ENCODE measurements around the gene AVL9.

Gene AVL9

GRCh38 chr7:32476816-32477648 lies 18.3 kb upstream of the AVL9 start:
- in situ Hi-C loops (cut with HindIII; ENCODE audit: low sequenced_read_pairs), result no loop called here
- no peak for DNase-seq (ENCODE audit: low read depth, low spot score)
- H3K4me3 ChIP-seq (ENCODE audit: low read depth, low read length), result no peak overlapping the region
- no peak for TF ChIP-seq CTCF (IDR thresholded peaks at IDR 0.05; ENCODE audit: low read depth, low read length)

GRCh38 chr7:32477649-32477980 lies 17.7 kb upstream of the AVL9 start:
- in situ Hi-C loops (cut with HindIII; ENCODE audit: low sequenced_read_pairs), result no loop called here
- no peak overlapping the region for H3K4me3 ChIP-seq (ENCODE audit: low read depth, low read length)
- DNase-seq (ENCODE audit: low read depth, low spot score), result no peak
- no peak for TF ChIP-seq CTCF (IDR thresholded peaks at IDR 0.05; ENCODE audit: low read depth, low read length)

- peak; percentile 64 for DNase-seq (ENCODE audit: low read depth, low spot score)
- in situ Hi-C loops (cut with HindIII; ENCODE audit: low sequenced_read_pairs), result no loop called here
- TF ChIP-seq CTCF (IDR thresholded peaks at IDR 0.05; ENCODE audit: low read depth, low read length), result peak; percentile 92
Measured at GRCh38 chr7:32479574-32480200, 15.6 kb upstream of the AVL9 start.

GRCh38 chr7:32481176-32481575 lies 14.1 kb upstream of the AVL9 start:
- in situ Hi-C loops (cut with HindIII; ENCODE audit: low sequenced_read_pairs), result no loop called here
- H3K4me3 ChIP-seq (ENCODE audit: low read depth, low read length), result no peak overlapping the region

More at GRCh38 chr7:32479574-32480200, 15.6 kb upstream of the AVL9 start:
- no peak overlapping the region for H3K4me3 ChIP-seq (ENCODE audit: low read depth, low read length)

GRCh38 chr7:32481921-32482320 lies 13.4 kb upstream of the AVL9 start:
- H3K4me3 ChIP-seq (ENCODE audit: low read depth, low read length), result no peak overlapping the region
- TF ChIP-seq CTCF (IDR thresholded peaks at IDR 0.05; ENCODE audit: low read depth, low read length), result no peak
- in situ Hi-C loops (cut with HindIII; ENCODE audit: low sequenced_read_pairs), result no loop called here
- no peak for DNase-seq (ENCODE audit: low read depth, low spot score)

More at GRCh38 chr7:32481176-32481575, 14.1 kb upstream of the AVL9 start:
- DNase-seq (ENCODE audit: low read depth, low spot score), result no peak
- no peak for TF ChIP-seq CTCF (IDR thresholded peaks at IDR 0.05; ENCODE audit: low read depth, low read length)

- no peak for DNase-seq (ENCODE audit: low read depth, low spot score)
- TF ChIP-seq CTCF (IDR thresholded peaks at IDR 0.05; ENCODE audit: low read depth, low read length), result no peak
- H3K4me3 ChIP-seq (ENCODE audit: low read depth, low read length), result peak overlapping the region; percentile 90
- in situ Hi-C loops (cut with HindIII; ENCODE audit: low sequenced_read_pairs), result no loop called here
Measured at GRCh38 chr7:32489788-32490126, 5.5 kb upstream of the AVL9 start.
